Subcutaneous abdominal adipose tissue (tissue), 5 donors: Measurements from ENCODE around the gene WWOX.

Source experiments
- H3K27ac ChIP-seq: one replicate; pipeline ENCODE4 v1.7.0; 2013; ENCODE audit warnings: low read depth, mild to moderate bottlenecking, inconsistent platforms, low read length, moderate library complexity
- H3K27me3 ChIP-seq, 5 donors: one replicate each; pipeline ENCODE4 v1.7.0; 2013; ENCODE audit warnings: low read length in 5 of 5, inconsistent platforms in 1 of 5; ENCODE audit not compliant: control insufficient read depth in 5 of 5, insufficient read depth in 4 of 5
- H3K36me3 ChIP-seq, 5 donors: one replicate each; pipeline ENCODE4 v1.7.0; 2013; ENCODE audit warnings: low read length in 5 of 5; ENCODE audit not compliant: control insufficient read depth in 5 of 5, insufficient read depth in 5 of 5
- H3K4me1 ChIP-seq, 5 donors: one replicate each; pipeline ENCODE4 v1.7.0; 2013; ENCODE audit warnings: low read length in 5 of 5, mild to moderate bottlenecking in 3 of 5, moderate library complexity in 1 of 5; ENCODE audit not compliant: control insufficient read depth in 5 of 5, insufficient read depth in 5 of 5
- H3K4me3 ChIP-seq, 5 donors: one replicate each; pipeline ENCODE4 v1.7.0; 2013; ENCODE audit warnings: low read length in 5 of 5, low read depth in 1 of 5
- H3K9ac ChIP-seq, 5 donors: one replicate each; pipeline ENCODE4 v1.7.0; 2013; ENCODE audit warnings: low read length in 5 of 5, mild to moderate bottlenecking in 4 of 5, moderate library complexity in 3 of 5
- H3K9me3 ChIP-seq, 5 donors: one replicate each; pipeline ENCODE4 v1.7.0; 2013; ENCODE audit warnings: low read length in 5 of 5; ENCODE audit not compliant: control insufficient read depth in 5 of 5
- donor health status: healthy.
- donor health status: healthy.
- donor health status: healthy.
- donor health status: healthy.
- donor health status: healthy.

The WWOX gene

GRCh38 chr16:79162977-79163376 lies 1063.5 kb downstream of the WWOX start:
- no peak overlapping the region for H3K9ac ChIP-seq
- no peak overlapping the region for H3K27ac ChIP-seq
- no peaks in the 10 kb centered on the region for H3K36me3 ChIP-seq
- peaks cover 0 to 4% (median 0%) of the 10 kb centered on the region in 5 donors for H3K9me3 ChIP-seq
- H3K4me1 ChIP-seq, result peaks cover 0 to 19% (median 14%) of the 10 kb centered on the region in 5 donors
- no peaks in the 10 kb centered on the region for H3K27me3 ChIP-seq
- no peak overlapping the region for H3K4me3 ChIP-seq

- Histone ChIP-seq H3K4me3 (peak overlapping the region; percentile 38 to 56 (median 52)), H3K4me1 (peaks cover 0 to 19% (median 14%) of the 10 kb centered on the region in 5 donors), H3K36me3 (no peaks in the 10 kb centered on the region), H3K9me3 (peaks cover 0 to 4% (median 0%) of the 10 kb centered on the region in 5 donors), H3K27me3 (no peaks in the 10 kb centered on the region), H3K9ac (peak overlapping the region in 2 of 5 donors; percentile 27), H3K27ac (peak overlapping the region; percentile 37)
Measured at GRCh38 chr16:79163691-79164387, 1064.4 kb downstream of the WWOX start.

GRCh38 chr16:79164388-79164995 lies 1065.0 kb downstream of the WWOX start:
- H3K9me3 ChIP-seq, result peaks cover 0 to 4% (median 0%) of the 10 kb centered on the region in 5 donors
- H3K27ac ChIP-seq, result peak overlapping the region; percentile 37
- peak overlapping the region in 2 of 5 donors; percentile 38 to 56 for H3K4me3 ChIP-seq

DNA sequence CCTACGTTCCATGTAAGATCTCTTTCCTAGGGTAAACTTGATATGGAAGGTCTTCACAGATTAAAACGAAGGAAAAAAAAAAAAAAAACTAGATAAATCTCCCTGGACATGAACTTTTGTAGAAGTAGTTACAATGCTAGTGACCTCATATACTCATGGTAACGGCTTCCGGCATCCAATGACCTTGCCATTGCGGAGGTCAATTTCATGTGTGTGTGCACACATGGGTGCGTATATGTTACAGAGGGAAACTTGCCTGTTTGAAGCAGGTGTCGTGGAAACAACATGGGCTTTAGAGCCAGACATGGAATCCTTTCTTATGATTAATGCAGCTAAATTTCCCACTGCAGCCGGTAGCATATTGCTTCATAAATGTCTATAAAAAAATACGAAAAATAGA lies 1065.6 kb downstream of the WWOX start:
- H3K9ac ChIP-seq, result no peak overlapping the region
- H3K9me3 ChIP-seq, result peaks cover 0 to 4% (median 0%) of the 10 kb centered on the region in 5 donors
- H3K27ac ChIP-seq, result no peak overlapping the region
- no peak overlapping the region for H3K4me3 ChIP-seq
- H3K4me1 ChIP-seq, result peaks cover 0 to 28% (median 19%) of the 10 kb centered on the region in 5 donors
- H3K36me3 ChIP-seq, result no peaks in the 10 kb centered on the region
- H3K27me3 ChIP-seq, result no peaks in the 10 kb centered on the region

More at GRCh38 chr16:79164388-79164995, 1065.0 kb downstream of the WWOX start:
- H3K9ac ChIP-seq, result peak overlapping the region in 1 of 5 donors; percentile 27
- H3K27me3 ChIP-seq, result no peaks in the 10 kb centered on the region
- peaks cover 0 to 23% (median 15%) of the 10 kb centered on the region in 5 donors for H3K4me1 ChIP-seq
- no peaks in the 10 kb centered on the region for H3K36me3 ChIP-seq

DNA sequence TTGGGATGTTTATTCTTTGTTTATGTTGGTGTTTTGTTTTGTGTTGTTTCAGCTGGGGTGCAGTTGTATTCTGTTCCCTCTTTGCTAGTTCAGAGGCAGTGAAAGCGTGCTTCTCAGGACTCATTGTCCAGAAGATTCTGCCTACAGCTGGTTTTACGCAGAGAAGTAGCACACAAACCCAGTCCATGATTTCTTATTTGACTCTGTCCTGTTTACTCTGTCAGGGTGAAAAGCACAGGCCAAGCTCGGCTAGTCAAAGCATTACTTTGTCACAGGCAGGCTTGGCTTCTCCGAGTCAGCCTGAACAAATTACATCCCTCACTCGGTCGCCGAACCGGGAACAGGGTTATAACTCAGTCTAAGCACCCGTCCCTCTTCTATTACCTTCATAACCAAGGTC lies 1066.1 kb downstream of the WWOX start:
- no peaks in the 10 kb centered on the region for H3K27me3 ChIP-seq
- H3K36me3 ChIP-seq, result no peaks in the 10 kb centered on the region
- no peak overlapping the region for H3K27ac ChIP-seq
- peaks cover 0 to 29% (median 19%) of the 10 kb centered on the region in 5 donors for H3K4me1 ChIP-seq
- peaks cover 0 to 4% (median 0%) of the 10 kb centered on the region in 5 donors for H3K9me3 ChIP-seq
- no peak overlapping the region for H3K9ac ChIP-seq
- no peak overlapping the region for H3K4me3 ChIP-seq

DNA sequence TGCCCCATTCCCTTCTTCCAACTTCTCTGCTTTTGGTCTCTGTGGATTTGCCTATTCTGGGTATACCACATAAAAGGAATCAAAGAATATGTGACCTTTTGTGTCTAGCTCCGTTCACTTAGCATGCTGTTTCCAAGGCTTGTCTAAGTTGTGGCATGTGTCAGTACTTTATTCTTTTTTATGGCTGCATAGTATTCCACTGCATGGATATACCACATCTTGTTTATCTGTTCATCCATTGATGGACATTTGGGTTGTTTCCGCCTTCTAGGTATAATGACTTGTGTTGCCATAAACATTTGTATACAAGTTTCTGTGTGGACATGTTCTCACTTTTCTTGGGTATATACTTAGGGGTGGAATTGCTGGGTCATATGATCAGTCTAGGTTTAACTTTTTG lies 1068.4 kb downstream of the WWOX start:
- Histone ChIP-seq H3K36me3 (no peaks in the 10 kb centered on the region), H3K9me3 (peaks cover 0 to 4% (median 0%) of the 10 kb centered on the region in 5 donors), H3K27me3 (no peaks in the 10 kb centered on the region), H3K4me3 (no peak overlapping the region), H3K27ac (no peak overlapping the region), H3K4me1 (peaks cover 0 to 44% (median 26%) of the 10 kb centered on the region in 5 donors), H3K9ac (no peak overlapping the region)

DNA sequence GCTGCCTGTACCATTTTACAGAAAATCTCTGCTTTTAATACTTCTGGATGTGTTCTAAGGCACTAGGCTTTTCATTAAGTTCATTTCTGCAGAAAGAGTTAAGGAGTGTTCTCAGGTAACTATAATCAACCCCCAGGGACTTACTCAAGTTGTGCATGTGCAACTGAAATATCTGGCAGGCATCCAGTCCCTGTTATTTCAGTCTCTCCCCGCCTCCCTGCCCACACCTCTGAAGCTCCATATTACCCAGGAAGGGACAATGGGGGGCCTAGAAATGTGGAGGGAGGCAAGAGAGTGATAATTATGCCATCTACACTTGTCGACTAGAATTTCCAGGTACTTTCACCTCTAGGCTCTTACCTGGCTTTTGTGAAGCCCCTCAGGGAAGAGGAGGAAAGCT lies 1068.9 kb downstream of the WWOX start:
- no peaks in the 10 kb centered on the region for H3K36me3 ChIP-seq
- H3K9ac ChIP-seq, result no peak overlapping the region
- H3K4me3 ChIP-seq, result no peak overlapping the region
- no peaks in the 10 kb centered on the region for H3K27me3 ChIP-seq
- no peak overlapping the region for H3K27ac ChIP-seq
- peaks cover 0 to 40% (median 24%) of the 10 kb centered on the region in 5 donors for H3K4me1 ChIP-seq
- H3K9me3 ChIP-seq, result peaks cover 0 to 4% (median 0%) of the 10 kb centered on the region in 5 donors

GRCh38 chr16:79169239-79169638 lies 1069.8 kb downstream of the WWOX start:
- Histone ChIP-seq H3K9me3 (peaks cover 0 to 4% (median 0%) of the 10 kb centered on the region in 5 donors), H3K4me3 (no peak overlapping the region), H3K4me1 (peaks cover 0 to 32% (median 18%) of the 10 kb centered on the region in 5 donors), H3K27me3 (no peaks in the 10 kb centered on the region), H3K36me3 (no peaks in the 10 kb centered on the region), H3K9ac (no peak overlapping the region), H3K27ac (no peak overlapping the region)

DNA sequence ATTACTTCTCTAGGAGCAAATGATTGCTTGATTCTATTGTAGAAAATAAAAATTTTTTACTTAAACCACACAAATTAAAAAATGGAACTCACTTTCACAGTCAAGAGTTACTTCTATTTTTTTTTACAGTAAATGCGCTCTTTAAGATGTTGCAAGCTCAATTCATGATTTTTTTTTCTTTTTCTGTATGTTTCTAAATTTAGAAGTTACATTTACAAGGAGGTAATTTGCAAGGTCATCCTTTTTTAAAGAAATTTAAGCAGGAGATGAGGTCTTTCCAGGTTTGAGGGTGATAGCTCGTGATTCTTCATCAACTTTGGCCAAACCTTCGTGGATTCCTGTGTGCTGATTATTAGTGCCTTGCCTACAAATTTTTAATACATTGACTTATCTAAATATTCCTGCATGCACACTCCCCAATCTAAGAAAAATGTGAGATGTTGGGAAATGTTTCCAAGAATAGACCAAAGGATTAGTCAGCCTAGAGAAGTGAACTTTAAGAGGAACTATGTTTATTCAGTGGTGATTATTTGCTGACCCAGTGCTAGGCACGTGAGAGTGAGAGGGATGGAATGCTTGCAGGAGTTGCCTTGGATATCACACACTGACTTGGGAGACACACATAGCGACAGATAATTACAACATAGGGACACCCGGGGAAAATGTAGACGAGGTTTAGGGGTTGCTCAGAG lies 1071.2 kb downstream of the WWOX start:
- H3K27ac ChIP-seq, result no peak overlapping the region
- H3K9ac ChIP-seq, result no peak overlapping the region
- peaks cover under 1 to 7% (median 2%) of the 10 kb centered on the region in 5 donors for H3K9me3 ChIP-seq
- no peak overlapping the region for H3K4me3 ChIP-seq
- no peaks in the 10 kb centered on the region for H3K27me3 ChIP-seq
- peaks cover 0 to 27% (median 12%) of the 10 kb centered on the region in 5 donors for H3K4me1 ChIP-seq
- no peaks in the 10 kb centered on the region for H3K36me3 ChIP-seq

DNA sequence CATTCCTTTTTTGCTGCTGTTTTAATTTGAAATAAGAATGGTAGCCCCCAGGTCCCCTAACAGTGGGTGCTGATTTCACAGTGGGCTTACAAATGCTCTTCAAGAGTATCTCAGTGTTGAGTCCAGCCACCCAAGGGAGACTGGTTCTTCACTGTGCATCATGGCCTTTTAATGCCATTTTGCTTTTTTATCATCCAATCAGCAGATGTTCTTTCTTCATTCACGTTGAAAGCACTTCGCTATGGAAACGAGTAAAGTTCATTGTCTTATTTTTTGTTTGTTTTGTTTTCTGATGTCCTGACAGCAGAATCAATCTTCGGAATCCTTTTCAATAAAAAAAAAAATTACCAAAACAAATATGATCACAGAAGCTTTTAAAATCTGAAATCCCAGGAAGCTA lies 1072.0 kb downstream of the WWOX start:
- Histone ChIP-seq H3K4me3 (no peak overlapping the region), H3K36me3 (no peaks in the 10 kb centered on the region), H3K9me3 (peaks cover 6 to 13% (median 8%) of the 10 kb centered on the region in 5 donors), H3K27ac (no peak overlapping the region), H3K27me3 (no peaks in the 10 kb centered on the region), H3K9ac (no peak overlapping the region), H3K4me1 (peaks cover 0 to 27% (median 12%) of the 10 kb centered on the region in 5 donors)
